SK-N-MC (cell line): Measurements from ENCODE around the gene SLC30A4.
"Not testable (repeated sequence)": the region's sequence is repeated elsewhere in the genome, so short reads cannot be mapped to it uniquely, and the experiment has no call there.

ENCODE experiments used
- DNase-seq: peaks from one replicate; pipeline ENCODE4 v3.0.0-alpha.2; 2011; ENCODE audit warnings: low read depth, low spot score
- H3K27ac ChIP-seq: fragments of 200-600 bp; sonication (generic); 2 replicates; pipeline ENCODE4 v1.5.1; 2016; ENCODE audit warnings: mixed run types
- H3K36me3 ChIP-seq: fragments of 200-600 bp; sonication (generic); 2 replicates; pipeline ENCODE4 v1.6.1; 2017; ENCODE audit warnings: antibody characterized with exemption, low read length, mixed read lengths; ENCODE audit not compliant: insufficient read depth
- H3K4me3 ChIP-seq: fragments of 200-600 bp; sonication (generic); 2 replicates; pipeline ENCODE4 v1.5.1; 2016
- H3K9ac ChIP-seq: fragments of 200-600 bp; sonication (generic); 2 replicates; pipeline ENCODE4 v1.8.0; 2017; ENCODE audit warnings: mixed run types, mixed read lengths; ENCODE audit not compliant: insufficient read length
- H3K9me3 ChIP-seq: fragments of 200-600 bp; sonication (generic); 2 replicates; pipeline ENCODE4 v1.6.1; 2017; ENCODE audit warnings: low read depth, mild to moderate bottlenecking, antibody characterized with exemption, low read length, moderate library complexity, mixed read lengths
- EZH2 ChIP-seq: fragments of 200-600 bp; sonication (generic); IDR thresholded peaks from one replicate; pipeline ENCODE4 v1.6.1; 2017; ENCODE audit warnings: antibody characterized with exemption
- FOXP2 ChIP-seq: optimal IDR thresholded peaks from 2 replicates; pipeline ENCODE3; 2011; ENCODE audit warnings: mild to moderate bottlenecking, moderate library complexity; ENCODE audit not compliant: insufficient read depth; ENCODE audit errors: extremely low read length, control extremely low read depth
- POLR2AphosphoS5 ChIP-seq: IDR thresholded peaks from 2 replicates; pipeline ENCODE4 v1.6.1; 2012; ENCODE audit warnings: mild to moderate bottlenecking, low read depth, low read length, borderline replicate concordance

SLC30A4 gene

DNA sequence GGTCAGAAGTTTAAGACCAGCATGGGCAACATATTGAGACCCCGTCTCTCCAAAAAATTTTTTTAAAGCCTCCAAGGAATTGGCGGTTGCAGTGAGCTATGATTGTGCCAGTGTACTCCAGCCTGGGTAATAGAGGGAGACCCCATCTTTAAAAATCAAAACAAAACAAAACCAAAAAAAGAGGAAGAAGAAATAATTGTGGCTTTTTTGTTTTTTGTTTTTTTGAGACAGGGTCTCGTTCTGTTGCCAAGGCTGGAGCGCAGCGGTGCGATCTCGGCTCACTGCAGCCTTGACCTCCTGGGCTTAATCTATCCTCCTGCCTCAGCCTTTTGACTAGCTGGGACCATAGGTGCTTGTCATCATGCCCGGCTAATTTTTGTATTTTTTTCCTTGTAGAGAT is 4.5 kb upstream of the SLC30A4 start:
- no peaks in the 10 kb centered on the region for H3K36me3 ChIP-seq
- H3K9ac ChIP-seq, result no peak overlapping the region
- no peaks in the 10 kb centered on the region for H3K9me3 ChIP-seq
- no peak overlapping the region for H3K27ac ChIP-seq
- H3K4me3 ChIP-seq, result no peak overlapping the region
- no peak for DNase-seq
- TF ChIP-seq EZH2 (no peak), POLR2AphosphoS5 (no peak), FOXP2 (no peak)

DNA sequence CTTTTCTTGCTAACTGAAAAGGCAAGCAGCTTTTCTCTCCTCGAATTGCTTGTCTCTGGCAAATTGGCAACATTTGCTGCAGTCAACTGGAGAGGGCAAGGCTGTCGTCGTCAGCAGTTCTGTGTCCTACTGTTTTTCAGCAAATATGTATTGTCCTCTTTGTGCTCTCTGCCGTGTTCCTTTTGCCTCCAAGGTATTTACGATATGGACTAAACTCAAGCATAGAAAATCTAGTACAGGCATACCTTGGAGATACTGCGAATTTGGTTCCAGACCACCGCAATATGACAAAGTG is 558 bp upstream of the SLC30A4 start:
- peak overlapping the region; percentile 42; the same call in 1 of the 2 replicates for H3K27ac ChIP-seq
- no peaks in the 10 kb centered on the region for H3K36me3 ChIP-seq
- no peak for TF ChIP-seq FOXP2
- no peak for TF ChIP-seq POLR2AphosphoS5
- no peak for TF ChIP-seq EZH2
- no peaks in the 10 kb centered on the region for H3K9me3 ChIP-seq
- peak overlapping the region; percentile 93 for H3K4me3 ChIP-seq
- peak overlapping the region; percentile 63 for H3K9ac ChIP-seq
- no peak for DNase-seq

DNA sequence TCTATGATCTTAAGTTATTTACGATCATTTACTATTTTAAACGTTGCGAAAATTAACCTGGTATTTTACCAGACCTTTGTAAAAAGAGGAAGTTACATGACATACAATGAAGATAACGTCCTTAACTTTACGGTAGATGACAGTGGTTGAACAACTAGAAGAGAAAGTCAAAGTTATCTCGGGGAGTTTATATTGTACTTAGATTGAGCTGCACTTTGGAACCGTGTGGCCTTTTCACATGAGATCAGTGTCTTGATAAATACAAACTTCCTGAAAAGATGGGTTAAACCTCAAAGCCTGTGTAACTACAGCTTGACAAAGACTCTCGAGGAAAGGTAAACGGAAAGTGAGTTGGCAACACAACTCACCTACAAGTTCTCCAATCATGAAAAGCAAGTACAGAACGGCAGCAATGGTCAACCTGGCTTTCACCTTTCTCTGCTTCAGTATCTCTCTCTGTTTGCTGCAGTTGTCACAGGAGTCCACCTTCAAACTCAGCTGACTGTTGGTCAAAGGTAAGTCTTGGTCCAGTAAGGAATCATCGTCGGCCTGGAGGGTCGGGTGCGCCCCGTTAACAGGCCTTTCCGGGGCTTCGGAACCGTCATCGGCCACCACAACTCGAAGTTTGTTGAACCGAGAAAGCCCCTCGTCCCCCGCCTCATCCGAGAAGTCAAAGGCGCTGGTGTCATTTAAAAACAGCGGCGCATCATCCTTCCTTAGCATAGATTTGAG is 793 bp downstream of the SLC30A4 start:
- Histone ChIP-seq H3K9me3 (no peaks in the 10 kb centered on the region), H3K9ac (peak overlapping the region; percentile 67), H3K36me3 (no peaks in the 10 kb centered on the region), H3K4me3 (peak overlapping the region; percentile 93), H3K27ac (no peak overlapping the region)
- TF ChIP-seq POLR2AphosphoS5, result no peak
- no peak for TF ChIP-seq FOXP2
- no peak for TF ChIP-seq EZH2
- no peak for DNase-seq

DNA sequence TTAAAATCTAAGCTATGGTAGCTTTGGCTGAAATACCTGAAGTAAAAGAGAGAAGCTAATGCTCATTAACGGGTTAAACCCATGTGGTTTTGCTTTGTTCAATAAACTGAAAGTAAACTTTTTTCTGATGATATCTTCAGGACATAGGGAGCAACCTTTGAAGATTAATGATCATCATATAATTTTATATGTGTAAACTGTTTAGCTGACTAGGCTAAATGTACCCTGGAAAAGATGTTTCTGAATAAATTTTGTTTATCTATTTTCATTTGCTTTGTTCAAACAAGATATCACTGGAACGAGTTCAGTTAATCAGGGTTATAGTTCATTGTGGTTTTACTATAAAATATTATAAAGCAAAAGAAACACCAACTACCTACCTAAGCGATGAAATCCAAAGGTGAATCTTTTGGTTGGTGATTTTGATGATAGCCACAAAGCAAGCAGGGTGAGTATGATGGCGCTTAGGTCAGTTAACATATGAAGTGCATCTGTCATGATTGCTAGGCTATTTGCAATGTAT is 11.7 kb downstream of the SLC30A4 start:
- Histone ChIP-seq H3K9me3 (no peaks in the 10 kb centered on the region), H3K4me3 (no peak overlapping the region), H3K9ac (no peak overlapping the region), H3K36me3 (no peaks in the 10 kb centered on the region), H3K27ac (no peak overlapping the region)
- TF ChIP-seq POLR2AphosphoS5, result no peak
- no peak for TF ChIP-seq FOXP2
- no peak for TF ChIP-seq EZH2
- no peak for DNase-seq

DNA sequence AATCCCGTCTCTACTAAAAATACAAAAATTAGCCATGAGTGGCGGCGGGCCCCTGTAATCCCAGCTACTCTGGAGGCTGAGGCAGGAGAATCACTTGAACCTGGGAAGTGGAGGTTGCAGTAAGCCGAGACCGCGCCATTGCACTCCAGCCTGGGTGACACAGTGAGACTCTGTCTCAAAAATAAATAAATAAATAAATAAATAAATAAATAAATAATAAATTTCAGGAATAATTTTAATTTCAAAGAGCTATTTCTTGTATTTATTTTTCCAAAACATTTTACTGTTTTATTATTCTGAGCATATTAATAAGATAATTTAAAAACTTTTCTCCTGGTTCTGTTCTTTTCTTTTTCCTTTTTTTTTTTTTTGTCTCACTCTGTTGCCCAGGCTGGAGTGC is 15.4 kb downstream of the SLC30A4 start:
- not testable (repeated sequence) for H3K36me3 ChIP-seq, H3K4me3 ChIP-seq, H3K9me3 ChIP-seq, DNase-seq, H3K27ac ChIP-seq, H3K9ac ChIP-seq

DNA sequence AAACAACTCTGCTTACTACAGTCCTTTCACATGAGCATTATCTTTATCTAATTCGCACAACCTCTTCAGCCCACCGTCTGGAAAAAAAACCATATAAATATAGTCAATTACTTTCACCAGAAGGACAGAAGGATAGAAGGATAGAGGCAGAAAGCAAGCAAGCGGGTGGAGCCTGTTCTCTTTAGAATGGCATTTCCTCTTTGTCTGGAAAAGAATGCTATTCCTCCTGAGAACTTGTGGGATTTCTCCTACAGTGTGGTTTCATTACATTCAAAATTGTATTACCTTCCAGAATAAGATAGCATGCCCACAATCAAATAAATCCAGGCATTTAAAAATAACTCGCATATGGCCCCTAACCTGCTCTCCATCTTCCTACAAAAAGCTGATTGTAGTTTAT is 23.1 kb downstream of the SLC30A4 start:
- H3K9ac ChIP-seq, result no peak overlapping the region
- no peaks in the 10 kb centered on the region for H3K36me3 ChIP-seq
- no peak overlapping the region for H3K27ac ChIP-seq
- TF ChIP-seq POLR2AphosphoS5 (no peak), FOXP2 (no peak), EZH2 (no peak)
- H3K9me3 ChIP-seq, result no peaks in the 10 kb centered on the region
- no peak overlapping the region for H3K4me3 ChIP-seq
- DNase-seq, result no peak

DNA sequence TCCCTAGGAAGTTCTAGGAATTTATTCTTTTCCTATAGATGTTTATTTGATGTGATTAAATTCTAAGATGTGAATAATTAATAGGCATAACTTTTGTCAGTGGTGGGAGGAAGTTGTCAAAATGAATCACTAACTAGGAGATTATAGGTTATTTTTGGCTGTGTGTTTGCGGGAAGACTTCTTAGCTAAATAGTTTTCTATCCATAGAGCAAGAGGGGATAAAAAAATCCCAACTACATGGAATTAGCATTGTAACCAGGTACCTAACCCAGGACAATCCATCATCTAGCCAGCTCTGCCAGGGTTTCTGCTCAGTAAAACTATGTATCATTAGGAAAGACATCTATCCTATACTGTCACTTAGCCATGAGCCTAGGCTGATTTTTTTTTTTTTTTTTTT is 23.9 kb downstream of the SLC30A4 start:
- Histone ChIP-seq H3K9me3 (no peaks in the 10 kb centered on the region), H3K4me3 (no peak overlapping the region), H3K36me3 (no peaks in the 10 kb centered on the region), H3K27ac (no peak overlapping the region), H3K9ac (no peak overlapping the region)
- no peak for TF ChIP-seq POLR2AphosphoS5
- TF ChIP-seq EZH2, result no peak
- TF ChIP-seq FOXP2, result no peak
- no peak for DNase-seq

DNA sequence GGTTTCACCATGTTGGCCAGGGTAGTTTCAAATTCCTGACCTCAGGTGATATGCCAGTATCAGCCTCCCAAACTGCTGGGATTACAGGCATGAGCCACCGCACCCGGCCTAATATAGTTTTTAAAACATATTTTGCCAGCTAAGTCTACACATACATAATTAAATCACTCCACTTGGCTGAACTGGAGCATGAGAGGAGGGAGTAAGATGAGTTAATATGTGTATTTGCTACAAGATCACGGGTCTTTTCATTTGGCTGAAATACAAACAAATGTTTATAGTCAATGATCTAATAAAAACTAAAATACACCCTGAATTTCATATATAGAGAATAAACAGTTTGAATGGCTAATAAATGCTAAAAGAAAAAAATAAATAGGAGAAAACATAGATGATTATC is 25.3 kb downstream of the SLC30A4 start:
- no peak overlapping the region for H3K4me3 ChIP-seq
- TF ChIP-seq POLR2AphosphoS5 (no peak), FOXP2 (no peak), EZH2 (no peak)
- no peaks in the 10 kb centered on the region for H3K9me3 ChIP-seq
- H3K27ac ChIP-seq, result no peak overlapping the region
- no peak for DNase-seq
- no peak overlapping the region for H3K9ac ChIP-seq
- H3K36me3 ChIP-seq, result no peaks in the 10 kb centered on the region

DNA sequence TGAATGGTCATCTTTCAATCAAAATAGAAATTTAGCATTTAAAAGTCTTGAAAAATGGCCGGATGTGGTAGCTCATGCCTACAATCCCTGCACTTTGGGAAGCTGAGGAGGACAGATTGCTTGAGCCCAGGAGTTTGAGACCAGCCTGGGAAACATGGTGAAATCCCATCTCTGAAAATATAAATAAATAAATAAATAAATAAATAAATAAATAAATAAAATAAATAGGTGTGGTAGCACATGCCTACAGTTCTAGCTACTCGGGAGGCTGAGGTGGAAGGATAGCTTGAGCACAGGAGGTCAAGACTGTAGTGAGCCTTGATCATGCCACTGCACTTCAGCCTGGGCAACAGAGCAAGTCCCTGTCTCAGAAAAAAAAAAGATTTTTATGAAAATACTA is 25.9 kb downstream of the SLC30A4 start:
- H3K36me3 ChIP-seq, result no peaks in the 10 kb centered on the region
- DNase-seq, result no peak
- H3K27ac ChIP-seq, result no peak overlapping the region
- no peak overlapping the region for H3K4me3 ChIP-seq
- no peak for TF ChIP-seq POLR2AphosphoS5
- TF ChIP-seq FOXP2, result no peak
- TF ChIP-seq EZH2, result no peak
- no peaks in the 10 kb centered on the region for H3K9me3 ChIP-seq
- H3K9ac ChIP-seq, result no peak overlapping the region
